ENCODE data around the gene ZNF135.

Gene ZNF135

GRCh38 chr19:58117841-58118575, 58.9 kb downstream of the ZNF135 start:
- no peak for TF ChIP-seq JUND (IDR thresholded peaks at IDR 0.05; ENCODE audit: low read depth)
- in situ Hi-C loops (cut with HindIII; ENCODE audit: low pct_unique_long_range_greater_than_20kb, low sequenced_read_pairs), result no loop called here
- DNase-seq (ENCODE audit: low read depth in 1 of 2, low spot score in 1 of 2), result no peak

GRCh38 chr19:58118979-58119733, 60.1 kb downstream of the ZNF135 start:
- in situ Hi-C loops (cut with HindIII; ENCODE audit: low pct_unique_long_range_greater_than_20kb, low sequenced_read_pairs), result no loop called here
- no peak for TF ChIP-seq JUND (IDR thresholded peaks at IDR 0.05; ENCODE audit: low read depth)
- no peak for DNase-seq (ENCODE audit: low read depth in 1 of 2, low spot score in 1 of 2)

Measured in T47D (cell line).